Measurements from ENCODE around the gene ZSCAN9. TPM values are rescaled to one million over a fixed set of nuclear protein-coding genes. Genes with fewer than 3 reads are reported as not detected.

Gene ZSCAN9
- total and polyA plus RNA-seq, 2 of the 13 experiments (the other 11 are each of a cell fraction or from before 2014, with no cell fraction given) = 14.6 to 17.8 TPM

GRCh38 chr6:28218312-28219248, 6.5 kb upstream of the ZSCAN9 start (continued):
- TF ChIP-seq IRF9 (CRISPR knock-in tag; IDR thresholded peaks at IDR 0.05; ENCODE audit: borderline replicate concordance) (no peak), ZNF234 (CRISPR knock-in tag; conservative IDR thresholded peaks at IDR 0.05) (peak; percentile 97), ZNF280D (CRISPR knock-in tag; IDR thresholded peaks at IDR 0.05) (no peak), HOXD1 (CRISPR knock-in tag; IDR thresholded peaks at IDR 0.05) (peak; percentile 57), ZBTB46 (CRISPR knock-in tag; IDR thresholded peaks at IDR 0.05; ENCODE audit: borderline replicate concordance) (no peak), EP300 (IDR thresholded peaks at IDR 0.05; ENCODE audit: low read depth in 2 of 2, low read length in 2 of 2) (no peak), EP300 (CRISPR knock-in tag; IDR thresholded peaks at IDR 0.05; ENCODE audit: borderline replicate concordance) (no peak), TBP (CRISPR knock-in tag; IDR thresholded peaks at IDR 0.05) (no peak), ZNF562 (CRISPR knock-in tag; IDR thresholded peaks at IDR 0.05; ENCODE audit: borderline replicate concordance) (no peak), SCMH1 (CRISPR knock-in tag; IDR thresholded peaks at IDR 0.05; ENCODE audit: borderline replicate concordance) (no peak), CBX5 (CRISPR knock-in tag; IDR thresholded peaks at IDR 0.05; ENCODE audit: borderline replicate concordance) (no peak; the same call in 1 of the 2 replicates), ZNF468 (CRISPR knock-in tag; IDR thresholded peaks at IDR 0.05) (no peak), LCORL (IDR thresholded peaks at IDR 0.05) (no peak), LCORL (CRISPR knock-in tag; IDR thresholded peaks at IDR 0.05) (peak; percentile 67; the same call in 1 of the 2 replicates), ZNF616 (CRISPR knock-in tag; IDR thresholded peaks at IDR 0.05; ENCODE audit: low read depth) (no peak), ARID4A (CRISPR knock-in tag; IDR thresholded peaks at IDR 0.05; ENCODE audit: borderline replicate concordance) (peak; percentile 74; the same call in 1 of the 2 replicates), NCOR1 (IDR thresholded peaks at IDR 0.05; ENCODE audit: borderline replicate concordance, low read length) (peak; percentile 12; the same call in 1 of the 2 replicates), HOXA5 (CRISPR knock-in tag; IDR thresholded peaks at IDR 0.05) (peak; percentile 55; the same call in 1 of the 2 replicates)
